GM21529 (cell line): Measurements from ENCODE around the gene ZNF236.

Source experiments
- ATAC-seq: cut with Tn5 transposase; IDR thresholded peaks from one replicate; pipeline ENCODE4 v1.9.1; 2021; ENCODE audit not compliant: unreplicated experiment

The ZNF236 gene

GRCh38 chr18:77019641-77020040 is 197.3 kb downstream of the ZNF236 start:
- no peak for ATAC-seq
